HG03460 (cell line): ENCODE data around the gene HSPB1.
"Not testable (repeated sequence)": the region's sequence is repeated elsewhere in the genome, so short reads cannot be mapped to it uniquely, and the experiment has no call there.

Experiments
- ATAC-seq: cut with Tn5 transposase; IDR thresholded peaks from one replicate; pipeline ENCODE4 v1.9.1; 2021; ENCODE audit not compliant: unreplicated experiment

The HSPB1 gene

GRCh38 chr7:76330261-76330660 lies 27.8 kb downstream of the HSPB1 start:
- no peak for ATAC-seq

- ATAC-seq = no peak
Observed at GRCh38 chr7:76330673-76331072, 28.2 kb downstream of the HSPB1 start.

GRCh38 chr7:76332078-76332477 lies 29.6 kb downstream of the HSPB1 start:
- ATAC-seq = no peak

GRCh38 chr7:76333511-76334101 lies 31.1 kb downstream of the HSPB1 start:
- no peak for ATAC-seq

GRCh38 chr7:76334320-76334967 lies 32.0 kb downstream of the HSPB1 start:
- ATAC-seq = no peak

- ATAC-seq = not testable (repeated sequence)
Observed at GRCh38 chr7:76335417-76335816, 32.9 kb downstream of the HSPB1 start.

GRCh38 chr7:76336094-76336493 lies 33.6 kb downstream of the HSPB1 start:
- no peak for ATAC-seq

- no peak for ATAC-seq
Observed at GRCh38 chr7:76337147-76337546, 34.7 kb downstream of the HSPB1 start.

- ATAC-seq = no peak
Observed at GRCh38 chr7:76338298-76339084, 36.0 kb downstream of the HSPB1 start.

GRCh38 chr7:76340617-76341131 lies 38.2 kb downstream of the HSPB1 start:
- ATAC-seq = no peak

- ATAC-seq = no peak
Observed at GRCh38 chr7:76342222-76342621, 39.7 kb downstream of the HSPB1 start.

GRCh38 chr7:76343294-76343930 lies 40.9 kb downstream of the HSPB1 start:
- ATAC-seq = no peak

- no peak for ATAC-seq
Observed at GRCh38 chr7:76343931-76344321, 41.5 kb downstream of the HSPB1 start.

GRCh38 chr7:76346097-76346496 lies 43.6 kb downstream of the HSPB1 start:
- ATAC-seq = no peak

- no peak for ATAC-seq
Observed at GRCh38 chr7:76346778-76347177, 44.3 kb downstream of the HSPB1 start.

GRCh38 chr7:76347710-76348109 lies 45.2 kb downstream of the HSPB1 start:
- ATAC-seq = no peak

- no peak for ATAC-seq
Observed at GRCh38 chr7:76349313-76349885, 46.9 kb downstream of the HSPB1 start.

- ATAC-seq = no peak
Observed at GRCh38 chr7:76351372-76351771, 48.9 kb downstream of the HSPB1 start.

GRCh38 chr7:76352193-76352592 lies 49.7 kb downstream of the HSPB1 start:
- ATAC-seq = no peak

GRCh38 chr7:76353744-76354143 lies 51.3 kb downstream of the HSPB1 start:
- ATAC-seq = no peak
